ENCODE results near the gene ATRIP.

DNA sequence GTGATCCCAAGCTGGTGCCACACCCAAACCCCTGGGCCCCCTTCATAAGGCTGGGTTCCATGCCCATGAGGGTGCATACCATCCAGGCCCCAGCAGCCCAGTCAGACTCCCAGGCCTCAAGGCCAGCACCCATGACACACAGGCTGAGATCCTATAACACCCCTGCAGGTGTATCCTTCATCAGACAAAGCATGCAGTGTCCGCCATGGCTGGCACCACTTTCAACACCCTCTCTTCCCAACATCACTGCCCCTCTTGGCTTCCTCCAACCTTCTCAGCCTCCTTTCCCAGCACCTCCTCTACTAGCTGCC is 10.1 kb upstream of the ATRIP start:
- TF ChIP-seq, protein P1, sequence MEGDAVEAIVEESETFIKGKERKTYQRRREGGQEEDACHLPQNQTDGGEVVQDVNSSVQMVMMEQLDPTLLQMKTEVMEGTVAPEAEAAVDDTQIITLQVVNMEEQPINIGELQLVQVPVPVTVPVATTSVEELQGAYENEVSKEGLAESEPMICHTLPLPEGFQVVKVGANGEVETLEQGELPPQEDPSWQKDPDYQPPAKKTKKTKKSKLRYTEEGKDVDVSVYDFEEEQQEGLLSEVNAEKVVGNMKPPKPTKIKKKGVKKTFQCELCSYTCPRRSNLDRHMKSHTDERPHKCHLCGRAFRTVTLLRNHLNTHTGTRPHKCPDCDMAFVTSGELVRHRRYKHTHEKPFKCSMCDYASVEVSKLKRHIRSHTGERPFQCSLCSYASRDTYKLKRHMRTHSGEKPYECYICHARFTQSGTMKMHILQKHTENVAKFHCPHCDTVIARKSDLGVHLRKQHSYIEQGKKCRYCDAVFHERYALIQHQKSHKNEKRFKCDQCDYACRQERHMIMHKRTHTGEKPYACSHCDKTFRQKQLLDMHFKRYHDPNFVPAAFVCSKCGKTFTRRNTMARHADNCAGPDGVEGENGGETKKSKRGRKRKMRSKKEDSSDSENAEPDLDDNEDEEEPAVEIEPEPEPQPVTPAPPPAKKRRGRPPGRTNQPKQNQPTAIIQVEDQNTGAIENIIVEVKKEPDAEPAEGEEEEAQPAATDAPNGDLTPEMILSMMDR (IDR thresholded peaks at IDR 0.05; ENCODE audit: poor library complexity, severe bottlenecking): no peak
- no peak for TF ChIP-seq EZH2 (IDR thresholded peaks at IDR 0.05; ENCODE audit: borderline replicate concordance, insufficient read depth, low read length, poor library complexity, severe bottlenecking)

All from neural cell (in vitro differentiated cells).